Stimulated activated CD4-positive, alpha-beta T cell treated with anti-CD3 and anti-CD28 coated beads, Interleukin-1b, Interleukin-23, amount 100 ng/mL, for 24 hours (primary cell): Measurements from ENCODE around the gene ZNF496.
"Not testable (repeated sequence)": the region's sequence is repeated elsewhere in the genome, so short reads cannot be mapped to it uniquely, and the experiment has no call there.

Source experiments
- DNase-seq, 4 experiments: peaks; one replicate each; pipeline ENCODE4 v3.0.0-alpha.2; 2020; ENCODE audit warnings: low read depth in 4 of 4, low spot score in 1 of 4

The ZNF496 gene

DNA sequence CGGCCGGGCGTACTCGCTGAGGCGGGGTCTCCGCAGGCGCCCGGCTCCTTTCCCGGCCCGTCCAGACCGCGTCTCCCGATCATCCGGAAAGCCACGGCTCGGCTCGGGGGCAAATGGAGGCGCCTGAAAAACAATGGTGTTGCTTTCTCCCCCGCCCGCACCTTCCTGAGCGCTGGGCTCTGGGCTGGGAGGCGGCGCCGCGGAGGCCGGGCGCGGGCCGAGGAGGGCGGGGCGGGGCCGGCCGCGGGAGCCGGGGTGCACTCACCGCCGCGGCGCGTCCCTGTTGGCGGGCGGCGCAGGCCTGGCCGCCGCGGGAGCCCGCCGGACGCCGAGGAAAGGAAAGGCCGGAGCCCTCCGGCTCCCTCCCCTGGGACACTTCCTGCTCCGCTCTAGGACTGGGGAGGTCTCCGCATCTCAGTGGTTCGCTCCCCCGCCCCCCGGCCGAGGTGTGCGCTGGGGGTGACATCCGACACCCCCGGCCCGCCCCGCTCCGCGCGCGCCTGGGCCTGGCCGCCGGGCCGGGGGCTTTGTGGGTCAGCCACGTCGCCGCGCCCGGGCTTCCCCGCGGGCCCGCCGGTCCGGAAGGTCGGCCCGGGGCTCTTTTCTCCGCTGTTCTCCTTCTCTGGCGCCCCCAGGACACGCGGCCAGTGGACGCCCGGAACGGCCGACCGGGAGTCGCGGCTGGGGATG, at the start of gene ZNF496:
ZNF496 (minus strand) TSS at position 343 of the 690 bp plus-strand sequence. CDS start 2,289 bp downstream, outside the sequence.
- peak in 3 of 4 experiments; percentile 35 to 48 (median 36) for DNase-seq

- no peak for DNase-seq
Measured at GRCh38 chr1:247378334-247379073, 46.8 kb upstream of the ZNF496 start.

- DNase-seq = not testable (repeated sequence)
Measured at GRCh38 chr1:247377656-247378055, 46.0 kb upstream of the ZNF496 start.

- DNase-seq = no peak
Measured at GRCh38 chr1:247376659-247377058, 45.0 kb upstream of the ZNF496 start.

DNA sequence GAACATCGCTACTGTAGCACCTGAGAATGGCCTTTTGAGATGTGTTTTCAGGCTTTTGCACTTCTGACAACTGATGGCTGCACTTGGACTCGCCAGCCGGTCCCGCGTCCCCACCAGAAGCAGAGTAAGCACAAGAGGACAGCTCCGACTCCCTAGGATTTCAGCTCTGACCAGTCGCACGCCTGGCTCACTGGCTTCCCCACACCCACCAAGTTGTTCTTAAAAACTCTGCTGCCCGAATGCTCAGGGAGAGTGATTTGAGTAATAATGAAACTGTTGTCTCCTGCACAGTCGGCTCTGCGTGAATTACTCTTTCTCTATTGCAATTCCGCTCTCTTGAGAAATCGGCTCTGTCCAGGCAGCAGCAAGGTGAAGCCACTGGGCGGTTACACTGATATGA, 44.1 kb upstream of the ZNF496 start:
- no peak for DNase-seq

- DNase-seq = not testable (repeated sequence)
Measured at GRCh38 chr1:247374651-247375334, 43.1 kb upstream of the ZNF496 start.

DNA sequence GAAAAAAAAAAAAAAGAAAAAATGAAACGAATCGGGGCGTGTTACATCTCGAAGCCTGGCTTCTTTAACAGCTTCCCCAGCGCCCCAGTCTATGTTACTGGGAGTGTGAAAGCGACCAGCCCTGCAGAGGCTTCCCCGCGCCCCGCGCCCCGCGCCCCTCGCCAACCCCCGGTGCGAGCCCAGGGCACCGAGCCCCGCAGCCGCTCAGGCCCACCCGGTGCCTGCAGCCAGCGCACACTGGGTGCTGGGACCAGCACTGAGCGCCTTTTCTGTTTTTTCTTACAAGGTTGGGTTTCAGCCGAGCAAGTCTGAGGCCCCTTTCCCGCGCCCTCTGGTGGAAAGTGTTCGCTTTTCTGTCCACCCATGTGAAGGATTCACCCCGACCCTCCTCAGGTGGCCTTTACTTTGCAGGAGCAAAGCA, 42.1 kb upstream of the ZNF496 start:
- peak; percentile 9 to 40 (median 33) for DNase-seq

GRCh38 chr1:247371801-247372259, 40.2 kb upstream of the ZNF496 start:
- DNase-seq = no peak

DNA sequence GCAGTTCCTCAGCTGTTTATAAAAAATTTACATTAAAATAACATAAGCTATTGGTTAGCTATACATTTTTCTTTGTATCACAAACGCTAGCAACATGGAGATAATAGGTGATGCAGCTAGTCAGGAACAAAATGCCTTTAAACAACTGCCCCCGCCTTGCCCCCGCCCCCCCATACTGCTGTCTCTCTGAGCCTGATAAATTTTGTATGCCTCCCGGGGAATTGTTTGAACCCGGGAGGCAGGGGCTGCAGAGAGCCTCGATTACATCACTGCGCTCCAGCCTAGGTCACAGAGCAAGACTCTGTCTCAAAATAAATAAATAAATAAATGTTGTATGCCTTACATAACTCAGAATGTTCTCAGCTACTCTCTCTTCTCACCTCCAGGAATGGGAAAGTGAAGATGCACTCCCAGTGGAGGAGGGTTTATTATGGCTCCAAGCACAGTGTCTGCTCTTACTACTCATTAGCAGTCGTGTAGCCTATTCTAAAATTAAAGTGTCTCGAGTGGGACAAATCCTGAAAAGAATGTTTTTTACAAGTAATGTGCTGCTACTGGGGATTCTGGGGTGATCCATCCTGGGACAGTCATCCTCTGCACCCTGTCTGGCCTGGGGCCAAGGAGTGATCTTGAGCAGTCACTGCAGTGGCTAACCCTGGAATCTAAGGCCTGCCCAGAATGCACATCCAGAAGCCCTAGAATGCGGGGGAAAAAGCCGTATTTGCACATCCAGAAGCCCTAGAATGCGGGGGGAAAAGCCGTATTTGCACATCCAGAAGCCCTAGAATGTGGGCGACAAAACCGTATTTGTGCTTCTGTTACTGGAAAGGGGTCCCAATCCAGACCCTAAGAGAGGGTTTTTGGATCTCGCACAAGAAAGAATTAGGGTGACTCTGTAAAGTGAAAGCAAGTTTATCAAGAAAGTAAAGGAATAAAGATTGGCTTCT, 39.4 kb upstream of the ZNF496 start:
- DNase-seq = no peak

- DNase-seq = no peak
Measured at GRCh38 chr1:247368490-247369145, 37.0 kb upstream of the ZNF496 start.

GRCh38 chr1:247367786-247368422, 36.2 kb upstream of the ZNF496 start:
- no peak for DNase-seq

GRCh38 chr1:247366926-247367645, 35.4 kb upstream of the ZNF496 start:
- no peak for DNase-seq

GRCh38 chr1:247366345-247366744, 34.7 kb upstream of the ZNF496 start:
- DNase-seq = not testable (repeated sequence)

DNA sequence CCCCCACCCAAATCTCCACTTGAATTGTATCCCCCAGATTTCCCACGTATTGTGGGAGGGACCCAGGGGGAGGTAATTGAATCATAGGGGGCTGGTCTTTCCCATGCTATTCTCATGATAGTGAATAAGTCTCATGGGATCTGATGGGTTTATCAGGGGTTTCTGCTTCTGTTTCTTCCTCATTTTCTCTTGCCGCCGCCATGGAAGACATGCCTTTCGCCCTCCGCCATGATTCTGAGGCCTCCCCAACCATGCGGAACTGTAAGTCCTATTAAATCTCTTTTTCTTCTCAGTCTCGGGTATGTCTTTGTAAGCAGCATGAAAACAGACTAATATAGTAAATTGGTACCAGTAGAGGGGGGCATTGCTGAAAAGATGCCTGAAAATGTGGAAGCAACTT, 33.4 kb upstream of the ZNF496 start:
- no peak for DNase-seq

- DNase-seq = not testable (repeated sequence)
Measured at GRCh38 chr1:247363000-247363399, 31.3 kb upstream of the ZNF496 start.

GRCh38 chr1:247362153-247362552, 30.5 kb upstream of the ZNF496 start:
- no peak for DNase-seq

DNA sequence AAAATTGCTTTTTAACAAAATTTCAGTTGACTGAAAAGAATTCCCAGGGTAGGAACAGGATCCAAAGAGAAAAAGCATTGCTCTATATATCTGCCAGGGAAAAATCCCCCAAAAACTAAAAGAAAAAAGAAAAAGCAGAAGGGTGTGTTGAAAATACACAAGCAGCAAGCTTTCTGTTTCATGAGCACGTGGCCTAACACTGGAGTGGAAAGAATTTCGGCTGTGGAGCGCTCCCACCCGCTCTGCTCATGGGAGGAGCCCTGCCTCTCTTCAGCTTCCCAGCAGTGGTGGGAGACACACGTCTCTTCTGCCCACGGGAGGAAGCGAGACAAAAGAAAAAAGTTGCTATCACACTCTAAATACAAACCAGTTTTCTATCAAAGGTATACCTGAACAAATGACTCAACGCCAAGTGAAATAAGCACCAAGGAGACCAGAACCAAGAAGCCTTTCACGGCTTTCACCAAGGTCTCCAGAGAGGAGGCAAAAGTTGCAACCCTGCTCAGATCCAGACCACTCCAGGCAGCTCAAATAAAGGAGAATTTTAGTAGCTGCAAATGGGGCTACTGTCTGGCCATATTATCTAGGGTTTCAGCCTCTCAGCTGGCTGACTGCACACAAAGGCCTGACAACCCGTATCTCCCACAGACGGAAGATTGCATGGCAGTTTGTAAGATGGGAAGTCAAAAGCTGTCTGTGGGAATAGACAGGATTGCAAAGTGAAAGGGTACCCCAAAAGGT, 29.5 kb upstream of the ZNF496 start:
- DNase-seq = no peak
